T47D (cell line): ENCODE measurements around the gene SLC38A11.
"Not testable (repeated sequence)": the region's sequence is repeated elsewhere in the genome, so short reads cannot be mapped to it uniquely, and the experiment has no call there.

Source experiments
- DNase-seq, 2 experiments: peaks; one replicate each; pipeline versions ENCODE4 v3.0.0 to v3.0.0-alpha.2; 2011 to 2012; ENCODE audit warnings: low read depth in 1 of 2, low spot score in 1 of 2
- JUND ChIP-seq: IDR thresholded peaks from 2 replicates; pipeline ENCODE4 v1.6.1; 2012; ENCODE audit warnings: low read depth
- in situ Hi-C: cut with HindIII; loops from 2 replicates; pipeline ENCODE4 v1.10.0; 2016; ENCODE audit warnings: low sequenced_read_pairs, low pct_unique_long_range_greater_than_20kb

SLC38A11 gene

GRCh38 chr2:164877169-164877568 is 78.2 kb downstream of the SLC38A11 start:
- in situ Hi-C loops = no loop called here
- DNase-seq = no peak
- TF ChIP-seq JUND = no peak

GRCh38 chr2:164875334-164876205 is 79.8 kb downstream of the SLC38A11 start:
- in situ Hi-C loops = no loop called here
- DNase-seq = no peak

GRCh38 chr2:164873210-164873908 is 82.0 kb downstream of the SLC38A11 start:
- in situ Hi-C loops = no loop called here
- TF ChIP-seq JUND = no peak
- DNase-seq = no peak

More at GRCh38 chr2:164875334-164876205, 79.8 kb downstream of the SLC38A11 start:
- no peak for TF ChIP-seq JUND

GRCh38 chr2:164871404-164871803 is 83.9 kb downstream of the SLC38A11 start:
- in situ Hi-C loops = no loop called here
- DNase-seq = no peak
- no peak for TF ChIP-seq JUND

- TF ChIP-seq JUND = no peak
- no peak for DNase-seq
- in situ Hi-C loops = no loop called here
Measured at GRCh38 chr2:164869420-164869772, 85.9 kb downstream of the SLC38A11 start.

- no peak for TF ChIP-seq JUND
- in situ Hi-C loops = no loop called here
- peak in 1 of 2 experiments; percentile 12 for DNase-seq
Measured at GRCh38 chr2:164868563-164869419, 86.5 kb downstream of the SLC38A11 start.

- TF ChIP-seq JUND = no peak
- no peak for DNase-seq
- in situ Hi-C loops = no loop called here
Measured at GRCh38 chr2:164867779-164868397, 87.4 kb downstream of the SLC38A11 start.

GRCh38 chr2:164866381-164866780 is 88.9 kb downstream of the SLC38A11 start:
- in situ Hi-C loops, DNase-seq: not testable (repeated sequence)

- in situ Hi-C loops = no loop called here
- TF ChIP-seq JUND = no peak
- no peak for DNase-seq
Measured at GRCh38 chr2:164860694-164861042, 94.7 kb downstream of the SLC38A11 start.

GRCh38 chr2:164859906-164860693 is 95.2 kb downstream of the SLC38A11 start:
- in situ Hi-C loops, DNase-seq: not testable (repeated sequence)

- no peak for TF ChIP-seq JUND
- no peak for DNase-seq
- in situ Hi-C loops = no loop called here
Measured at GRCh38 chr2:164859251-164859818, 96.0 kb downstream of the SLC38A11 start.

GRCh38 chr2:164852086-164852485 is 103.2 kb downstream of the SLC38A11 start:
- in situ Hi-C loops = no loop called here

More at GRCh38 chr2:164852086-164852485, 103.2 kb downstream of the SLC38A11 start:
- DNase-seq = no peak
- no peak for TF ChIP-seq JUND
